Putamen (tissue), 1 donor: ENCODE measurements around the gene SPATC1L.

Experiments used
- DNase-seq: peaks from one replicate; pipeline ENCODE4 v3.0.0-alpha.2; 2016; ENCODE audit warnings: low spot score

Gene SPATC1L

DNA sequence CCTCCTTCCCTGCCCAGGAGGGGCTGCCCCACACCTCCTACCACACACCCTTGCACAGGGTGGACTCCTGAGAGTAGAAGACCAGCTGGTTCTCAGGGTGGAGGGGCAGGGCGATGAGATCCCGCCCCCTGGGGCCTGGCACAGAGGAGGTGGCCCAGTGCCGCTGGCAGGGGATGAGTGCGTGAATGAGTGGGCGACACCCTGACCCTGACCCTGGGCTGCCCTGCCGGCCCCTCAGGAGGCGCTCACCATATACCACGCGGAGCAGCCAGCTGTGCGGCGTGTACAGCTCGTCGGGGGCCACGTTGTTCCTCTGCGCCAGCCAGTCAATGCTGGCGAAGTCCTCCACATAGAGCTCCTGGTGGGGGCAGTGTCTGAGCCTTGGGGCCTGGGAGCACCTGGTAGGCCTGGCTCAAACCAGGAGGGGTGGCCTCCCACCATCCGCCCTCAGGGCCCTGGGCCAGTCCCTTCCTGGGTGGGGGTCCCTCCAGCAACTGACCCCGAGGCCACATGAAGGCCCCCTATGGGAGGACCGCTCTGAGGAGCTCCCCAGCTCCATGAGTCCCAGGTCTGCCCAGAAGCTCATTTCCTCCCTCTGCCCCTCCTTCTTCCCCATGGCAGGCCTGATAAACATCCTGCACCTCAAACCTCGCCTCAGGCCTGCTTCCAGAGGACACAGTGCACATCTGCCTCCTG is 31.3 kb upstream of the SPATC1L start:
- no peak for DNase-seq

- DNase-seq, result no peak
These were observed 30.4 kb upstream of the SPATC1L start for GRCh38 chr21:46214478-46215340.

DNA sequence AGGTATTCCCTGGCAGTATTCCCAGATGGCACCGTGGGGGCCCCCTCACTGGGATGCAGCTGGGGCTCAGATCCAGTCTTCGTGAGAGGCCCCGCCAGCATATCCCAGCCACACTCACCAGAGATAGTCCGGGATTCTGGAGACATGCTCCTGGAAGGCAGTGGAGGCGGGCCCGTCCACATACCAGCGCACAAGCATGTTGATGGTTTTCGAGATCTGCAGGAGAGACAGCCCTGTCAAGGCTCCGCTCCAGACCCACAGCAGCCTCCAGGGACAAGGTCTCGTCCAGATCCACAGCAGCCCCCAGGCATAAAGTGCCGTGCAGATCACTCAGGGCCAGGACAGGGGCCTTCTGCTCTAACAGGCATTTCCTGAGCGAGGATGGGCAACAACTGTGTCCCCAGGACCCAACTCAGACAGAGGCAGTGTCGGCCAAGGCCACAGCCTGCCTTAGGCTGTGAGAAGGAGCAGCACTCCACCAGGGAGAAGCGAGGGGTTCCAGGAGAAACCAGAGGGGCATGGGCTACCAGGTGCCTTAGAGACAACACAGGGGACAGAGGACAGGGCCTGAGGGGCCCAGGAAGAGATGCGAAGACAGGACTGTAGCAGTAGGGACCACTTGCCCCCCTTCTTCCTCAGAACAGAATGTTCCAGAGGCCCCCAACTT is 29.5 kb upstream of the SPATC1L start:
- no peak for DNase-seq

GRCh38 chr21:46212721-46213484 is 28.6 kb upstream of the SPATC1L start:
- no peak for DNase-seq

DNA sequence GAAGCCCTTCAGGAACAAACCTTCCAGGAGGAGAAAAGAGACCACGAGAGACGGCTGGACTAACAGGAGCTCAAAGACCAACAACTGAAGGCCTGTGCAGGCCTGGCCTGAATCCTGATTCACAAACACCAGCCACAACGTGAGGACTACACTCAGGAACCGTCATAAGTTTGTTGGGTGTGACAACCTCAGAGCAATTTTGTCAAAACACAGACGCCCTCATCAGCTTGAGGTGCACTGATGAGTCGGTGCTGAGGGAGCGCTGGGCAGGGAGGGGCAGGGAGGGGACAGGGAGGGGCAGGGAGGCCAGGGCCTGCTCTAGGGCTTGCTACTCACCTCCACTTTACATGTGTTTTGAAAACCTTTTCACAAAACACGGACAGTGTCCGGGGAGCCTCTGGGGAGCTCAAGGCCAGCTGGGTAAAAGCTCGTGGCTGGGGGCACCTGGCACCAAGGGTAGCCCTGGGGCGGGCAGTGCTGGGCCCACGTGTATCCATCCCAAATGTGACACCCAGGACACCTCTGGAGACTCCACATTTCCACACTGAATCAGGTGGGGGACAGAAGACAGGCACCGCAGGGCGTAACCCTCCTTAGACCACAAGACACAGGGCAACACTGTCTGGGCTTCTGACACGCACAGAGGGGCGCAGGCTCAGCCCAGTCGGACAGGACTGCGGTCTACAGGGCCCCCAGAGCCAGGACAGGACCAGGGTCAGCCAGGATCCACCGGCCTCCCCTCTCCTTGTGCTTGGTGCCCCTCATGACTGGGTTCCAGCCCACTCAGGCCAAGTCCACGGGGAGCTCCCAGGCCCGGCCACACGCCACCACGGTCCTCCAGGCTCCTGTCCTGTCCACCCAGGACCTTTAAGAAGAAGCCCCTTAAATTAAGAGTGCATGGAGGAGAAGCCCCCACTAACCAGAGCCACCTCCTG is 27.8 kb upstream of the SPATC1L start:
- DNase-seq, result no peak

DNA sequence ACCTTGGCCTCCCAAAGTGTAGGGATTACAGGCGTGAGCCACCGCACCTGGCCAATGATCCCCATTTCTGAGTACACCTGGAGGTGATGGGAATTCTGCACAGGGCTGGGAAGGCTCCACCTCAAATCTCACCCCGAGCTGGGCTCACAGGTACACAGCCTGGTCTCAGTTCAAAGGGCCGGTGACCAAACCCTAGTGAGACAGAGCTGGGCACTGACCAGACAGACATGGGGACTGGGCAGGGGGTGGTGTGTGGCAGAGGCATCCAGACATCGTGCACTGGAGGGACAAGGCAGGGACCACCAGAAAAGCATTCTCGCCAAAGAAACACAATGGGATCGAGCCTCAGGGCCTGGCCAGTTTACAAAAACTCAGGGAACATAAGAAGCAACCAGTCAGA is 27.1 kb upstream of the SPATC1L start:
- no peak for DNase-seq

DNA sequence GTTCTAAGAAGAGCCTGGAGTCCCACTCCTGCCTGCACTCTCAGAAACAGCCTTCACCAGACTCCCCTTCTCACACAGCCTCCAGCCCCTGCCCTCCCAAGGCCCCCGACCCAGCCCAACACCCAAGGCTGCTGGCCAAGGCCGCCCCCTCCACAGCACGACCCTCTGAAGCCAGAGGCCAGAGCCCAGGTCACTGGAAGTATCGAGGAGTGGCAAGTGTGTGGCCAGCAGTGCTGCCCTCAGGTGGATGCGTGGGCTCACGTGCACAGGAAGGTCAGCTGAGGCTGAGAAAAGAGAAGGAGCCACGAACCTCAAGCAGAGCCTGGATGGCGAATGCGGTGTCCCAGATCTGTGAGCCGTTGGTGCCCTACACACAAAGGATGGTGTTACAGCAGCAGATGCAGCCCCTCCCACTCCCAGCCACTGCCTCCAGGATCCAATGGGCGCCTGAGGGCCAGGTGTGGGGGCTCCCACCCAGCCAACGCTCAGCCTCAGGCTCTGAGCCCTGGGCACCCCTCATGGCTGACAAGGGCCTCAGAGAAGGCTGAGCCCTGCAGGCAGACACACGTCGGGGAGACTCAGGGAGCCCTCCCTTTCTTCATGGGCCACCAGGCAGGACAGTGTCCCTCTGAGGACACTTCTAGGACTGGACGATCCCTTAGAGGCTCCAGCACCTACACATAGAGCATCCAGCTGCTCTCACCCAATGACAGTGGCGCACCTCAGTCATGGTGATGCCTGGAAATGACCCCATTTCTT is 26.3 kb upstream of the SPATC1L start:
- no peak for DNase-seq

DNA sequence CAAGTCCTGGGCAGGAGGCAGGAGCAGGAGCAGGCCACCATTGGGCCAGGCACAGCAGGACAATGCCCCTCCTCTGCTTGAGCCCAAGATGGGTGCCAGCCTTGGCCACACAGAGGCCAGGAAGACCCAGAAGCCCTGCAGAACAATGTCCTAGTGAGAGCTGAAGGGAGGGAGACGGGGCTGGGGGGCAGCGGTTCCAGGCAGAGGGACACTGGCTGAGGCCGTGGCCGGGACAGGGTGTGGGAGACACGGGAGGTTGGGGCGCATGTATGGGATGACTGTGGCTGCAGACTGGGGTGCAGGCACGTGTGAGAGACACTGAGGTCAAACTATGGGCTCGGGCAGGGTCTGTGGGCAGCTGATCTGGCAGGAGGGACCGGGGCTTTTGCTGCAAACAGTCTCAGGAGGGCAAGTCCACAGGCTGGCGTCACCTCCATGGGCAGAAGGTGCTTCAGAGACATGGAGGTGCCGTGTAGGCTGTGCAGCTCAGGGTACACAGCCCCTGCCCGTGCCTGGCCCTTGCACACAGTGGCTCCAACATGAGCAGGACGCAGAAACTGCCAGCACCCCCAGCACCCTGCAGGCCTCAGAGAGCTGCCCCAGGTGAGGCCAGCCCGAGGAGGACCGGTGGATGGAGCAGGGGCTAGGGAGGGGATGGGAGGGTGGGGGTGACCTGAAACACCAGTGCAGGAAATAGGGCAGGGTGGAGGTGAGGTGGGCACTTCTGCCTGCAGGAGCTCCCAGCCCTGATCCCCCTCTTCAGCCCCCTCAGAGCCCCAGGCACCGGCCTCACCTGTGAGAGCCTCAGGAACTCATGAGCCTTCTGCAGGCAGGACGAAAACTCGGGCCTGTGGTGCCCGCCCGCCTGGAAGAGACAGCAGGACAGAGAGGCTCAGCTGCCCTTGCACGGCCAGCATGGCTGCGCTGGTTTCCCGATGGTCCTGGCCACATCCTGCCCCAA is 24.8 kb upstream of the SPATC1L start:
- DNase-seq, result no peak

GRCh38 chr21:46207920-46208591 is 23.8 kb upstream of the SPATC1L start:
- no peak for DNase-seq

DNA sequence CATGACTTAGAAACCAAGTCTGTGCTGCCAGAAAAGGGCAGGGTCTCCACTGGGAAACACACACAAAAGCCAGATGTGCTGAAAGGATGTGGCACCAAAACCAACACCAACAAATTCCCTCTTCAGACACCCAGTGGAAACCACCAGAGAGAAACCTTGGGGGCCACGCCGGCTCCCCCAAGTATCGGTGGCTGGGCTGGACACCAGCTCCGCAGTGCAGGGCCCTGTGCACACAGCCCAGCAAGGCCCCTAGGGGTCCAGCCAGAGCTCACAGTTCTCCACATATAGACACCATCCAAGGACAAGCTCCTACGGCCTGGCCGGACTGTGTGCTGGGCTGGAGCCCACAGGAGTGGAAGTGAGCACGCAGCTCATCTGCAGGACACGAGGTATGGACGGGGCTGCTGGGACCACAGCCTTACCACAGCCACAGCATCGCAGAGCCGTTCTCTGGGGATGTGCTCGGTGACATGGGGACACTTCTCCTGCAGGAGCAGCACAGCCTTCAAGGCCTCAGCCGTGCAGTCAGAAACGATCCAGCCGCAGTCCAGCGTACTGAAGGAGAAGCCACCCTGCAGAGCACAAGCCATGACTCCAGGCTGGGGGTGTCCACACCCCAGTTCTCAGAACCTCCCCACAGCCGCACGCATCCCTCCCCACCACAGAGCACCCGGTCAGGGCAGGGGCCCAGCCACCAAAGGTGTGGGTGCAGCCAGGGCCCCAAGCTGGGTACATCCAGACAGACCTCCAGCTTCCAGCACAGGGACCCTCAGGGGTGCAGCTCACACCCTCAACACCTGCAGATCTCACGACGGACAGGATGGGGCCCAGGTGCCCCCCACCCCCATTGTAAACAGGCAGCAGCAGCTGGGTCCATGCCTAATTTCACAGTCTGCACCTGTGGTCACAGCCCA is 23.0 kb upstream of the SPATC1L start:
- no peak for DNase-seq

- no peak for DNase-seq
These were observed 22.1 kb upstream of the SPATC1L start for GRCh38 chr21:46206163-46207005.

DNA sequence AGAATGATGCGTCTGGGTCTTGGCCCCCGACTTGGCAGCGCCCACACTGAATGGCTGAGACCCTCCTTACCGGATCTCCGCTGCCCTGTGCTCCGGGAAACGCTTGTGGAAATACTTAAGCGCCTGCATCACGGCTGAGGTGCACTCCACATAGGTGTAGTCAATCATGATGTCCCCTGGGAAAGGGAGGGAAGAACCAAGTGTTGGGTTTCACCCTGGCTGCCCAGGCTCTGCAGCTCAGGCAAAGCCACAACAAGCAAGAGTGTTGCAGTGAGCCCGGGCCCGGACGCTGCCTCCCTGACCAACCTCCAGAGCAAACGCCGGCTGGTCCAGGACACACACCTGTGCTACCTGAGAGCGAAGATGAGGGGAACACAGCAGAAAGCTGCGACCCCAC is 21.5 kb upstream of the SPATC1L start:
- no peak for DNase-seq

DNA sequence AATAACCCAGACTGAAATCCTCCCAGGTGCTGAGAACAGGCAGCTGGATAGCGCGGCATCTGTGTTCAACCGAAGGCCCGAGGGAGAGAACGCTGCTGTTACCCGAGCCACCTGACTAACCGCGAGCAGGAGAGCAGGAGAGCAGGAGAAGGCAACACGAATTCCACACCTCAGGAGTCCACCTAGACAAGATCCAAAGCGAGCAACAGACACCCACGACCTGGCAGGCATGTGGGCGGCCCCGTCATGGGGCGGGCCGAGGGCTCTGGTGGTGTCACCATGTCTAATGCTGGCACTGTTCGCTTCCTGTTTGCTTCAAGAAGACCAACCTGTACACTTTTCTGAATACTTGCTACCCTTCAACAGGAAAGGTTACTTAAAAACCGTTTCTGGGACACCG is 20.9 kb upstream of the SPATC1L start:
- DNase-seq, result no peak

GRCh38 chr21:46203203-46203600 is 18.9 kb upstream of the SPATC1L start:
- no peak for DNase-seq

GRCh38 chr21:46202592-46203202 is 18.4 kb upstream of the SPATC1L start:
- no peak for DNase-seq
